ENCODE measurements around the gene SLC9A7. TPM values are rescaled to one million over a fixed set of nuclear protein-coding genes. Genes with fewer than 3 reads are reported as not detected.
"Not testable (repeated sequence)": the region's sequence is repeated elsewhere in the genome, so short reads cannot be mapped to it uniquely, and the experiment has no call there.

Gene SLC9A7
- total RNA-seq, 1 experiment from 2014 or later: not detected

GRCh38 chrX:46743046-46743445, 15.9 kb downstream of the SLC9A7 start:
- H3K27me3 ChIP-seq (ENCODE audit: low read length): no peaks in the 10 kb centered on the region
- no peaks in the 10 kb centered on the region for H3K79me2 ChIP-seq (ENCODE audit: low read length)
- H2AFZ ChIP-seq (ENCODE audit: low read length): no peak overlapping the region
- DNase-seq: no peak
- H4K20me1 ChIP-seq (ENCODE audit: insufficient read depth, low read depth, low read length): no peaks in the 10 kb centered on the region
- no peak overlapping the region for H3K27ac ChIP-seq (ENCODE audit: low read length)
- H3K36me3 ChIP-seq (ENCODE audit: insufficient read depth, low read length): no peaks in the 10 kb centered on the region
- H3K9ac ChIP-seq (ENCODE audit: low read length): no peak overlapping the region
- no peak overlapping the region for H3K4me2 ChIP-seq (ENCODE audit: low read depth, low read length, poor library complexity, severe bottlenecking)
- no peak overlapping the region for H3K4me3 ChIP-seq (ENCODE audit: low read length)
- H3K9me2 ChIP-seq (replicated peaks; ENCODE audit: insufficient read depth, low read length): no peaks in the 10 kb centered on the region
- no peaks in the 10 kb centered on the region for H3K9me3 ChIP-seq (ENCODE audit: low read length)
- H3K4me1 ChIP-seq (ENCODE audit: low read length): no peaks in the 10 kb centered on the region

- Histone ChIP-seq H3K4me1 (ENCODE audit: low read length) (no peaks in the 10 kb centered on the region), H3K9me2 (replicated peaks; ENCODE audit: insufficient read depth, low read length) (no peaks in the 10 kb centered on the region), H3K4me2 (ENCODE audit: low read depth, low read length, poor library complexity, severe bottlenecking) (no peak overlapping the region), H2AFZ (ENCODE audit: low read length) (no peak overlapping the region), H3K27ac (ENCODE audit: low read length) (no peak overlapping the region), H3K9ac (ENCODE audit: low read length) (no peak overlapping the region), H3K36me3 (ENCODE audit: insufficient read depth, low read length) (no peaks in the 10 kb centered on the region), H3K9me3 (ENCODE audit: low read length) (peaks cover 3% of the 10 kb centered on the region; the same call in 1 of the 2 replicates), H4K20me1 (ENCODE audit: insufficient read depth, low read depth, low read length) (no peaks in the 10 kb centered on the region), H3K79me2 (ENCODE audit: low read length) (no peaks in the 10 kb centered on the region), H3K27me3 (ENCODE audit: low read length) (no peaks in the 10 kb centered on the region), H3K4me3 (ENCODE audit: low read length) (no peak overlapping the region)
- DNase-seq: no peak
Measured at GRCh38 chrX:46739736-46740135, 19.2 kb downstream of the SLC9A7 start.

GRCh38 chrX:46737462-46737861, 21.5 kb downstream of the SLC9A7 start:
- H2AFZ ChIP-seq (ENCODE audit: low read length): no peak overlapping the region
- no peak overlapping the region for H3K4me2 ChIP-seq (ENCODE audit: low read depth, low read length, poor library complexity, severe bottlenecking)
- H3K27me3 ChIP-seq (ENCODE audit: low read length): no peaks in the 10 kb centered on the region
- H3K4me1 ChIP-seq (ENCODE audit: low read length): no peaks in the 10 kb centered on the region
- H3K4me3 ChIP-seq (ENCODE audit: low read length): no peak overlapping the region
- no peaks in the 10 kb centered on the region for H4K20me1 ChIP-seq (ENCODE audit: insufficient read depth, low read depth, low read length)
- peaks cover 3% of the 10 kb centered on the region; the same call in 1 of the 2 replicates for H3K9me3 ChIP-seq (ENCODE audit: low read length)
- no peaks in the 10 kb centered on the region for H3K9me2 ChIP-seq (replicated peaks; ENCODE audit: insufficient read depth, low read length)
- H3K36me3 ChIP-seq (ENCODE audit: insufficient read depth, low read length): no peaks in the 10 kb centered on the region
- DNase-seq: no peak
- H3K79me2 ChIP-seq (ENCODE audit: low read length): no peaks in the 10 kb centered on the region
- no peak overlapping the region for H3K27ac ChIP-seq (ENCODE audit: low read length)
- no peak overlapping the region for H3K9ac ChIP-seq (ENCODE audit: low read length)

- Histone ChIP-seq H3K9me3 (ENCODE audit: low read length) (peaks cover 3% of the 10 kb centered on the region; the same call in 1 of the 2 replicates), H2AFZ (ENCODE audit: low read length) (no peak overlapping the region), H3K27ac (ENCODE audit: low read length) (no peak overlapping the region), H3K79me2 (ENCODE audit: low read length) (no peaks in the 10 kb centered on the region), H3K4me1 (ENCODE audit: low read length) (no peaks in the 10 kb centered on the region), H3K27me3 (ENCODE audit: low read length) (no peaks in the 10 kb centered on the region), H3K4me3 (ENCODE audit: low read length) (no peak overlapping the region), H3K9ac (ENCODE audit: low read length) (no peak overlapping the region), H3K36me3 (ENCODE audit: insufficient read depth, low read length) (no peaks in the 10 kb centered on the region), H4K20me1 (ENCODE audit: insufficient read depth, low read depth, low read length) (no peaks in the 10 kb centered on the region), H3K9me2 (replicated peaks; ENCODE audit: insufficient read depth, low read length) (no peaks in the 10 kb centered on the region), H3K4me2 (ENCODE audit: low read depth, low read length, poor library complexity, severe bottlenecking) (no peak overlapping the region)
- DNase-seq: no peak
Measured at GRCh38 chrX:46737041-46737440, 21.9 kb downstream of the SLC9A7 start.

GRCh38 chrX:46735622-46736021, 23.3 kb downstream of the SLC9A7 start:
- no peak overlapping the region for H3K4me2 ChIP-seq (ENCODE audit: low read depth, low read length, poor library complexity, severe bottlenecking)
- no peaks in the 10 kb centered on the region for H3K4me1 ChIP-seq (ENCODE audit: low read length)
- no peak for DNase-seq
- no peak overlapping the region for H3K4me3 ChIP-seq (ENCODE audit: low read length)
- no peaks in the 10 kb centered on the region for H3K36me3 ChIP-seq (ENCODE audit: insufficient read depth, low read length)
- peaks cover 3% of the 10 kb centered on the region; the same call in 1 of the 2 replicates for H3K9me3 ChIP-seq (ENCODE audit: low read length)
- no peak overlapping the region for H3K27ac ChIP-seq (ENCODE audit: low read length)
- no peaks in the 10 kb centered on the region for H4K20me1 ChIP-seq (ENCODE audit: insufficient read depth, low read depth, low read length)
- no peaks in the 10 kb centered on the region for H3K9me2 ChIP-seq (replicated peaks; ENCODE audit: insufficient read depth, low read length)
- H3K9ac ChIP-seq (ENCODE audit: low read length): no peak overlapping the region
- no peaks in the 10 kb centered on the region for H3K79me2 ChIP-seq (ENCODE audit: low read length)
- H3K27me3 ChIP-seq (ENCODE audit: low read length): no peaks in the 10 kb centered on the region
- no peak overlapping the region for H2AFZ ChIP-seq (ENCODE audit: low read length)

GRCh38 chrX:46733226-46733625, 25.7 kb downstream of the SLC9A7 start:
- no peak overlapping the region for H3K4me3 ChIP-seq (ENCODE audit: low read length)
- H3K27ac ChIP-seq (ENCODE audit: low read length): no peak overlapping the region
- no peaks in the 10 kb centered on the region for H3K4me1 ChIP-seq (ENCODE audit: low read length)
- H3K9me2 ChIP-seq (replicated peaks; ENCODE audit: insufficient read depth, low read length): no peaks in the 10 kb centered on the region
- H3K36me3 ChIP-seq (ENCODE audit: insufficient read depth, low read length): no peaks in the 10 kb centered on the region
- no peaks in the 10 kb centered on the region for H3K27me3 ChIP-seq (ENCODE audit: low read length)
- no peak overlapping the region for H3K4me2 ChIP-seq (ENCODE audit: low read depth, low read length, poor library complexity, severe bottlenecking)
- H3K79me2 ChIP-seq (ENCODE audit: low read length): no peaks in the 10 kb centered on the region
- no peak overlapping the region for H3K9ac ChIP-seq (ENCODE audit: low read length)
- peaks cover 3% of the 10 kb centered on the region; the same call in 1 of the 2 replicates for H3K9me3 ChIP-seq (ENCODE audit: low read length)
- no peak overlapping the region for H2AFZ ChIP-seq (ENCODE audit: low read length)
- H4K20me1 ChIP-seq (ENCODE audit: insufficient read depth, low read depth, low read length): no peaks in the 10 kb centered on the region
- no peak for DNase-seq

- DNase-seq: no peak
- H4K20me1 ChIP-seq (ENCODE audit: insufficient read depth, low read depth, low read length): no peaks in the 10 kb centered on the region
- no peak overlapping the region for H3K27ac ChIP-seq (ENCODE audit: low read length)
- no peak overlapping the region for H3K4me2 ChIP-seq (ENCODE audit: low read depth, low read length, poor library complexity, severe bottlenecking)
- H3K36me3 ChIP-seq (ENCODE audit: insufficient read depth, low read length): no peaks in the 10 kb centered on the region
- no peaks in the 10 kb centered on the region for H3K9me2 ChIP-seq (replicated peaks; ENCODE audit: insufficient read depth, low read length)
- H3K9ac ChIP-seq (ENCODE audit: low read length): no peak overlapping the region
- H3K79me2 ChIP-seq (ENCODE audit: low read length): no peaks in the 10 kb centered on the region
- no peaks in the 10 kb centered on the region; the same call in 1 of the 2 replicates for H3K27me3 ChIP-seq (ENCODE audit: low read length)
- no peaks in the 10 kb centered on the region for H3K9me3 ChIP-seq (ENCODE audit: low read length)
- H3K4me3 ChIP-seq (ENCODE audit: low read length): no peak overlapping the region
- H3K4me1 ChIP-seq (ENCODE audit: low read length): no peaks in the 10 kb centered on the region
- H2AFZ ChIP-seq (ENCODE audit: low read length): no peak overlapping the region
Measured at GRCh38 chrX:46730765-46731164, 28.2 kb downstream of the SLC9A7 start.

GRCh38 chrX:46727441-46727840, 31.5 kb downstream of the SLC9A7 start:
- no peak overlapping the region for H3K4me2 ChIP-seq (ENCODE audit: low read depth, low read length, poor library complexity, severe bottlenecking)
- H3K36me3 ChIP-seq (ENCODE audit: insufficient read depth, low read length): no peaks in the 10 kb centered on the region
- no peaks in the 10 kb centered on the region for H3K9me3 ChIP-seq (ENCODE audit: low read length)
- H3K4me3 ChIP-seq (ENCODE audit: low read length): no peak overlapping the region
- H3K27ac ChIP-seq (ENCODE audit: low read length): no peak overlapping the region
- no peak overlapping the region for H3K9ac ChIP-seq (ENCODE audit: low read length)
- DNase-seq: no peak
- H3K27me3 ChIP-seq (ENCODE audit: low read length): no peaks in the 10 kb centered on the region; the same call in 1 of the 2 replicates
- H2AFZ ChIP-seq (ENCODE audit: low read length): no peak overlapping the region
- no peaks in the 10 kb centered on the region for H3K4me1 ChIP-seq (ENCODE audit: low read length)
- H3K79me2 ChIP-seq (ENCODE audit: low read length): no peaks in the 10 kb centered on the region
- no peaks in the 10 kb centered on the region for H3K9me2 ChIP-seq (replicated peaks; ENCODE audit: insufficient read depth, low read length)
- H4K20me1 ChIP-seq (ENCODE audit: insufficient read depth, low read depth, low read length): no peaks in the 10 kb centered on the region

GRCh38 chrX:46723569-46723927, 35.4 kb downstream of the SLC9A7 start:
- not testable (repeated sequence) for H3K36me3 ChIP-seq (ENCODE audit: insufficient read depth, low read length); H3K9me3 ChIP-seq (ENCODE audit: low read length); H3K9ac ChIP-seq (ENCODE audit: low read length); H3K27me3 ChIP-seq (ENCODE audit: low read length); H3K4me2 ChIP-seq (ENCODE audit: low read depth, low read length, poor library complexity, severe bottlenecking); H3K4me3 ChIP-seq (ENCODE audit: low read length); H3K9me2 ChIP-seq (replicated peaks; ENCODE audit: insufficient read depth, low read length); H2AFZ ChIP-seq (ENCODE audit: low read length); H3K27ac ChIP-seq (ENCODE audit: low read length); H4K20me1 ChIP-seq (ENCODE audit: insufficient read depth, low read depth, low read length); H3K79me2 ChIP-seq (ENCODE audit: low read length); H3K4me1 ChIP-seq (ENCODE audit: low read length); DNase-seq

Measured in Karpas-422 (cell line).